IgD-negative memory B cell (primary cell): ENCODE measurements around the gene BNIP5. TPM values are rescaled to one million over a fixed set of nuclear protein-coding genes. Genes with fewer than 3 reads are reported as not detected.
"Not testable (repeated sequence)": the region's sequence is repeated elsewhere in the genome, so short reads cannot be mapped to it uniquely, and the experiment has no call there.

Experiments used
- H3K27ac Mint-ChIP-seq, 3 donors: one replicate each; pipeline ENCODE4 v1.8.0; 2020 to 2022; ENCODE audit warnings: mild to moderate bottlenecking in 3 of 3, mixed read lengths in 3 of 3, moderate library complexity in 1 of 3
- H3K27me3 Mint-ChIP-seq: one replicate; pipeline ENCODE4 v1.8.0; 2021; ENCODE audit warnings: mixed read lengths
- H3K36me3 Mint-ChIP-seq: one replicate; pipeline ENCODE4 v1.8.0; 2020; ENCODE audit warnings: mild to moderate bottlenecking, mixed read lengths
- H3K4me1 Mint-ChIP-seq, 3 donors: one replicate each; pipeline ENCODE4 v1.8.0; 2020 to 2022; ENCODE audit warnings: mixed read lengths in 3 of 3, mild to moderate bottlenecking in 1 of 3
- H3K4me3 Mint-ChIP-seq, 4 donors: one replicate each; pipeline ENCODE4 v1.8.0; 2020 to 2022; ENCODE audit warnings: mild to moderate bottlenecking in 4 of 4, mixed read lengths in 4 of 4, moderate library complexity in 3 of 4
- H3K9me3 Mint-ChIP-seq, 3 donors: one replicate each; pipeline ENCODE4 v1.8.0; 2020 to 2021; ENCODE audit warnings: mixed read lengths in 3 of 3, mild to moderate bottlenecking in 1 of 3
- polyA plus RNA-seq: library from polyadenylated mRNA; unstranded; fragments of 300-500 nt; fragmentation: Illumina TruSeq; gene quantifications from one replicate; pipeline ENCODE4 v1.2.3, GENCODE V29; 2021

Gene BNIP5
- polyA plus RNA-seq, 1 donor from 2014 or later = not detected

GRCh38 chr6:36373368-36374019, 36.8 kb upstream of the BNIP5 start:
- peaks cover 10 to 12% (median 10%) of the 10 kb centered on the region in 3 donors for H3K4me1 Mint-ChIP-seq
- H3K27me3 Mint-ChIP-seq = peaks cover 2% of the 10 kb centered on the region
- H3K27ac Mint-ChIP-seq = no peak overlapping the region
- no peak overlapping the region for H3K4me3 Mint-ChIP-seq
- no peaks in the 10 kb centered on the region for H3K9me3 Mint-ChIP-seq
- no peaks in the 10 kb centered on the region for H3K36me3 Mint-ChIP-seq

GRCh38 chr6:36372088-36372487, 35.4 kb upstream of the BNIP5 start:
- Mint-ChIP-seq H3K36me3 (no peaks in the 10 kb centered on the region), H3K4me1 (peaks cover 0 to 3% (median 0%) of the 10 kb centered on the region in 3 donors), H3K9me3 (no peaks in the 10 kb centered on the region), H3K27me3 (no peaks in the 10 kb centered on the region), H3K27ac (no peak overlapping the region), H3K4me3 (no peak overlapping the region)

GRCh38 chr6:36371211-36371610, 34.5 kb upstream of the BNIP5 start:
- no peak overlapping the region for H3K27ac Mint-ChIP-seq
- no peaks in the 10 kb centered on the region for H3K36me3 Mint-ChIP-seq
- no peaks in the 10 kb centered on the region for H3K9me3 Mint-ChIP-seq
- H3K4me1 Mint-ChIP-seq = peaks cover 2 to 5% (median 3%) of the 10 kb centered on the region in 3 donors
- H3K4me3 Mint-ChIP-seq = peak overlapping the region in 1 of 4 donors; percentile 48
- H3K27me3 Mint-ChIP-seq = no peaks in the 10 kb centered on the region

GRCh38 chr6:36370638-36371037, 34.0 kb upstream of the BNIP5 start:
- Mint-ChIP-seq H3K4me1 (peaks cover 2 to 6% (median 3%) of the 10 kb centered on the region in 3 donors), H3K27me3 (no peaks in the 10 kb centered on the region), H3K27ac (no peak overlapping the region), H3K4me3 (no peak overlapping the region), H3K36me3 (no peaks in the 10 kb centered on the region), H3K9me3 (no peaks in the 10 kb centered on the region)

GRCh38 chr6:36368921-36369865, 32.5 kb upstream of the BNIP5 start:
- H3K27me3 Mint-ChIP-seq = no peaks in the 10 kb centered on the region
- no peaks in the 10 kb centered on the region for H3K36me3 Mint-ChIP-seq
- no peaks in the 10 kb centered on the region for H3K9me3 Mint-ChIP-seq
- peaks cover 12 to 17% (median 12%) of the 10 kb centered on the region in 3 donors for H3K4me1 Mint-ChIP-seq
- peak overlapping the region in 1 of 4 donors; percentile 59 for H3K4me3 Mint-ChIP-seq
- no peak overlapping the region for H3K27ac Mint-ChIP-seq

- Mint-ChIP-seq H3K4me3 (no peak overlapping the region), H3K9me3 (no peaks in the 10 kb centered on the region), H3K27ac (no peak overlapping the region), H3K4me1 (peaks cover 12 to 17% (median 12%) of the 10 kb centered on the region in 3 donors), H3K27me3 (no peaks in the 10 kb centered on the region), H3K36me3 (no peaks in the 10 kb centered on the region)
Observed at GRCh38 chr6:36368421-36368820, 31.7 kb upstream of the BNIP5 start.

GRCh38 chr6:36367743-36368142, 31.1 kb upstream of the BNIP5 start:
- Mint-ChIP-seq H3K27ac (peak overlapping the region in 1 of 3 donors; percentile 14), H3K4me1 (peaks cover 12 to 17% (median 12%) of the 10 kb centered on the region in 3 donors), H3K27me3 (no peaks in the 10 kb centered on the region), H3K4me3 (no peak overlapping the region), H3K9me3 (no peaks in the 10 kb centered on the region), H3K36me3 (no peaks in the 10 kb centered on the region)

GRCh38 chr6:36364669-36365479, 28.2 kb upstream of the BNIP5 start:
- peak overlapping the region in 3 of 4 donors; percentile 56 to 76 (median 58) for H3K4me3 Mint-ChIP-seq
- no peaks in the 10 kb centered on the region for H3K9me3 Mint-ChIP-seq
- no peaks in the 10 kb centered on the region for H3K27me3 Mint-ChIP-seq

GRCh38 chr6:36364061-36364635, 27.5 kb upstream of the BNIP5 start:
- H3K27ac Mint-ChIP-seq, H3K27me3 Mint-ChIP-seq, H3K4me3 Mint-ChIP-seq, H3K9me3 Mint-ChIP-seq, H3K36me3 Mint-ChIP-seq: not testable (repeated sequence)
- peaks cover 17 to 24% (median 18%) of the 10 kb centered on the region in 3 donors for H3K4me1 Mint-ChIP-seq

More at GRCh38 chr6:36364669-36365479, 28.2 kb upstream of the BNIP5 start:
- H3K36me3 Mint-ChIP-seq = no peaks in the 10 kb centered on the region
- peaks cover 17 to 21% (median 18%) of the 10 kb centered on the region in 3 donors for H3K4me1 Mint-ChIP-seq
- peak overlapping the region; percentile 65 to 92 (median 90) for H3K27ac Mint-ChIP-seq

- peaks cover 23 to 30% (median 24%) of the 10 kb centered on the region in 3 donors for H3K4me1 Mint-ChIP-seq
- H3K4me3 Mint-ChIP-seq, H3K9me3 Mint-ChIP-seq, H3K27ac Mint-ChIP-seq, H3K36me3 Mint-ChIP-seq, H3K27me3 Mint-ChIP-seq: not testable (repeated sequence)
Observed at GRCh38 chr6:36363371-36363752, 26.7 kb upstream of the BNIP5 start.

- Mint-ChIP-seq H3K4me1 (peaks cover 29 to 36% (median 29%) of the 10 kb centered on the region in 3 donors), H3K9me3 (no peaks in the 10 kb centered on the region), H3K4me3 (no peak overlapping the region)
Observed at GRCh38 chr6:36362551-36363370, 26.1 kb upstream of the BNIP5 start.

GRCh38 chr6:36361071-36361470, 24.4 kb upstream of the BNIP5 start:
- H3K27ac Mint-ChIP-seq = no peak overlapping the region
- peaks cover 26 to 35% (median 31%) of the 10 kb centered on the region in 3 donors for H3K4me1 Mint-ChIP-seq
- no peaks in the 10 kb centered on the region for H3K27me3 Mint-ChIP-seq
- peak overlapping the region in 1 of 4 donors; percentile 34 for H3K4me3 Mint-ChIP-seq
- H3K9me3 Mint-ChIP-seq = no peaks in the 10 kb centered on the region
- H3K36me3 Mint-ChIP-seq = no peaks in the 10 kb centered on the region

More at GRCh38 chr6:36362551-36363370, 26.1 kb upstream of the BNIP5 start:
- Mint-ChIP-seq H3K27me3 (no peaks in the 10 kb centered on the region), H3K27ac (no peak overlapping the region), H3K36me3 (no peaks in the 10 kb centered on the region)

GRCh38 chr6:36360241-36361054, 23.8 kb upstream of the BNIP5 start:
- no peaks in the 10 kb centered on the region for H3K27me3 Mint-ChIP-seq
- no peaks in the 10 kb centered on the region for H3K9me3 Mint-ChIP-seq
- H3K4me3 Mint-ChIP-seq = peak overlapping the region in 1 of 4 donors; percentile 34
- H3K4me1 Mint-ChIP-seq = peaks cover 26 to 35% (median 29%) of the 10 kb centered on the region in 3 donors
- H3K27ac Mint-ChIP-seq = peak overlapping the region in 1 of 3 donors; percentile 5
- no peaks in the 10 kb centered on the region for H3K36me3 Mint-ChIP-seq
